IMR-90 (cell line): ENCODE data around the gene CXCL13. TPM values are rescaled to one million over a fixed set of nuclear protein-coding genes. Genes with fewer than 3 reads are reported as not detected.

ENCODE experiments used
- ATAC-seq: fragments of 200-7000 bp; cut with Tn5 transposase; 2 replicates; pipeline ENCODE4 v1.9.1; 2020; ENCODE audit warnings: low read depth, mild to moderate bottlenecking, moderate library complexity
- BruUV-seq: library from RNA; stranded (reverse); fragments of 400-500 nt; replicated peaks from 2 replicates; lab custom pipeline; 2021; lab: Mats Ljungman, UMichigan
- CTCF ChIA-PET: fragments of 300-600 bp; formaldehyde crosslinking; extraction: SDS; loops from one replicate; lab custom pipeline; 2021; ENCODE audit warnings: antibody characterized with exemption; lab: Yijun Ruan, JAX
- POLR2A ChIA-PET: fragments of 300-600 bp; sonication (Branson Sonifier 250); formaldehyde crosslinking; loops from one replicate; lab custom pipeline; 2022; ENCODE audit warnings: antibody characterized with exemption; ENCODE audit not compliant: unreplicated experiment; lab: Charles Lee
- DNase-seq: peaks from one replicate; pipeline ENCODE4 v3.0.0; 2013
- H2AFZ ChIP-seq: replicated peaks from 2 replicates; pipeline ENCODE3; 2013; ENCODE audit warnings: low read length, mild to moderate bottlenecking; ENCODE audit not compliant: poor library complexity
- H2AK5ac ChIP-seq: 2 replicates; pipeline ENCODE4 v1.6.1; 2013; ENCODE audit warnings: low read depth, low read length, inconsistent platforms
- H2AK9ac ChIP-seq: replicated peaks from 2 replicates; pipeline ENCODE3; 2013; ENCODE audit warnings: mild to moderate bottlenecking, low read depth, low read length, moderate library complexity; ENCODE audit not compliant: poor library complexity
- H2BK120ac ChIP-seq: 2 replicates; pipeline ENCODE4 v1.6.1; 2013; ENCODE audit warnings: low read depth, low read length, inconsistent platforms
- H2BK15ac ChIP-seq: 3 replicates; pipeline ENCODE4 v1.6.1; 2013; ENCODE audit warnings: low read depth, low read length, inconsistent platforms
- H2BK20ac ChIP-seq: 2 replicates; pipeline ENCODE4 v1.6.1; 2013; ENCODE audit warnings: low read depth, mild to moderate bottlenecking, inconsistent platforms, low read length, moderate library complexity
- H2BK5ac ChIP-seq: 2 replicates; pipeline ENCODE4 v1.6.1; 2013; ENCODE audit warnings: mild to moderate bottlenecking, low read depth, low read length, inconsistent platforms; ENCODE audit not compliant: poor library complexity, severe bottlenecking
- H3K14ac ChIP-seq: replicated peaks from 2 replicates; pipeline ENCODE4 v1.6.1; 2013; ENCODE audit warnings: low read depth, low read length, inconsistent platforms
- H3K18ac ChIP-seq: 2 replicates; pipeline ENCODE4 v1.6.1; 2013; ENCODE audit warnings: low read depth, low read length, control low read depth
- H3K23ac ChIP-seq: 2 replicates; pipeline ENCODE4 v1.6.1; 2013; ENCODE audit warnings: low read depth, low read length, inconsistent platforms
- H3K27ac ChIP-seq: 2 replicates; pipeline ENCODE4 v1.5.1; 2013; ENCODE audit warnings: mild to moderate bottlenecking, control low read depth, low read length; ENCODE audit not compliant: insufficient read depth
- H3K27me3 ChIP-seq: 2 replicates; pipeline ENCODE4 v1.6.1; 2013; ENCODE audit warnings: low read length; ENCODE audit not compliant: control insufficient read depth, insufficient read depth
- H3K36me3 ChIP-seq: 2 replicates; pipeline ENCODE4 v1.6.1; 2013; ENCODE audit warnings: low read length, mixed read lengths; ENCODE audit not compliant: control insufficient read depth, insufficient read depth
- H3K4ac ChIP-seq: 2 replicates; pipeline ENCODE4 v1.6.1; 2013; ENCODE audit warnings: low read depth, low read length, inconsistent platforms
- H3K4me1 ChIP-seq: 2 replicates; pipeline ENCODE4 v1.6.1; 2013; ENCODE audit warnings: low read length, mixed read lengths; ENCODE audit not compliant: control insufficient read depth, insufficient read depth
- H3K4me2 ChIP-seq: 2 replicates; pipeline ENCODE4 v1.6.1; 2013; ENCODE audit warnings: low read depth, mild to moderate bottlenecking, control low read depth, low read length, moderate library complexity
- H3K4me3 ChIP-seq: 2 replicates; pipeline ENCODE4 v1.5.1; 2013; ENCODE audit warnings: low read depth, mild to moderate bottlenecking, control low read depth, low read length, moderate library complexity; ENCODE audit not compliant: insufficient read depth
- H3K56ac ChIP-seq: 2 replicates; pipeline ENCODE4 v1.6.1; 2013; ENCODE audit warnings: low read length, inconsistent platforms; ENCODE audit not compliant: insufficient read depth; ENCODE audit errors: extremely low read depth
- H3K79me1 ChIP-seq, 2 experiments: 2 replicates each; pipeline ENCODE4 v1.6.1; 2013; ENCODE audit warnings: low read length in 2 of 2, inconsistent platforms in 1 of 2, low read depth in 1 of 2
- H3K9ac ChIP-seq: 2 replicates; pipeline ENCODE4 v1.6.1; 2013; ENCODE audit warnings: low read depth, low read length, control low read depth
- H3K9me1 ChIP-seq: 2 replicates; pipeline ENCODE4 v1.6.1; 2013; ENCODE audit warnings: low read length, inconsistent platforms; ENCODE audit not compliant: insufficient read depth
- H3K9me3 ChIP-seq: 2 replicates; pipeline ENCODE4 v1.6.1; 2013; ENCODE audit warnings: low read length; ENCODE audit not compliant: control insufficient read depth, insufficient read depth
- H4K20me1 ChIP-seq: 2 replicates; pipeline ENCODE4 v1.6.1; 2013; ENCODE audit warnings: low read length, inconsistent platforms; ENCODE audit not compliant: insufficient read depth
- H4K5ac ChIP-seq: 2 replicates; pipeline ENCODE4 v1.6.1; 2013; ENCODE audit warnings: mild to moderate bottlenecking, low read depth, low read length, control low read depth
- H4K8ac ChIP-seq, 2 experiments: 2 replicates each; pipeline ENCODE4 v1.6.1; 2013; ENCODE audit warnings: low read depth in 2 of 2, low read length in 2 of 2, control low read depth in 1 of 2, inconsistent platforms in 1 of 2
- H4K91ac ChIP-seq: 2 replicates; pipeline ENCODE4 v1.6.1; 2013; ENCODE audit warnings: low read depth, low read length, inconsistent platforms; ENCODE audit not compliant: insufficient read depth
- BHLHE40 ChIP-seq: fragments of 150-350 bp; IDR thresholded peaks from 2 replicates; pipeline ENCODE4 v1.6.1; 2016; ENCODE audit warnings: mild to moderate bottlenecking, low read depth, low read length
- CEBPB ChIP-seq: IDR thresholded peaks from 2 replicates; pipeline ENCODE4 v1.6.1; 2012; ENCODE audit warnings: low read depth, low read length, improper control_type of control experiment
- CHD1 ChIP-seq: IDR thresholded peaks from 2 replicates; pipeline ENCODE4 v1.6.1; 2012; ENCODE audit warnings: low read depth, low read length, improper control_type of control experiment
- CTCF ChIP-seq: conservative IDR thresholded peaks from 2 replicates; pipeline ENCODE4 v1.5.1; 2012; ENCODE audit warnings: mild to moderate bottlenecking, low read depth, low read length, improper control_type of control experiment
- ELK1 ChIP-seq: fragments of 150-350 bp; IDR thresholded peaks from 2 replicates; pipeline ENCODE4 v1.6.1; 2016; ENCODE audit warnings: low read depth, mild to moderate bottlenecking, low read length, moderate library complexity, borderline replicate concordance
- FOS ChIP-seq: fragments of 150-350 bp; IDR thresholded peaks from 2 replicates; pipeline ENCODE4 v1.6.1; 2016; ENCODE audit warnings: low read depth, low read length
- MAFK ChIP-seq: IDR thresholded peaks from 2 replicates; pipeline ENCODE4 v1.6.1; 2012; ENCODE audit warnings: low read depth, low read length, improper control_type of control experiment
- MAZ ChIP-seq: IDR thresholded peaks from 2 replicates; pipeline ENCODE4 v1.6.1; 2012; ENCODE audit warnings: low read depth, mild to moderate bottlenecking, low read length, improper control_type of control experiment, moderate library complexity, borderline replicate concordance
- MXI1 ChIP-seq: IDR thresholded peaks from 2 replicates; pipeline ENCODE4 v1.6.1; 2012; ENCODE audit warnings: low read depth, mild to moderate bottlenecking, low read length, moderate library complexity, borderline replicate concordance
- NFE2L2 ChIP-seq: fragments of 150-350 bp; IDR thresholded peaks from 2 replicates; pipeline ENCODE4 v1.6.1; 2016; ENCODE audit warnings: low read depth, mild to moderate bottlenecking, low read length
- POLR2A ChIP-seq: IDR thresholded peaks from 2 replicates; pipeline ENCODE4 v1.6.1; 2012; ENCODE audit warnings: mild to moderate bottlenecking, low read depth, low read length
- RAD21 ChIP-seq: IDR thresholded peaks from 2 replicates; pipeline ENCODE4 v1.6.1; 2012; ENCODE audit warnings: low read length, improper control_type of control experiment
- RCOR1 ChIP-seq: IDR thresholded peaks from 2 replicates; pipeline ENCODE4 v1.6.1; 2012; ENCODE audit warnings: mild to moderate bottlenecking, low read length, improper control_type of control experiment; ENCODE audit not compliant: insufficient replicate concordance
- RFX5 ChIP-seq: IDR thresholded peaks from 2 replicates; pipeline ENCODE4 v1.8.0; 2012; ENCODE audit warnings: low read depth, mild to moderate bottlenecking, low read length, moderate library complexity
- SMC3 ChIP-seq: fragments of 150-350 bp; IDR thresholded peaks from 2 replicates; pipeline ENCODE4 v1.6.1; 2016; ENCODE audit warnings: low read depth, mild to moderate bottlenecking, antibody characterized with exemption, low read length, moderate library complexity
- USF2 ChIP-seq: fragments of 150-350 bp; IDR thresholded peaks from 2 replicates; pipeline ENCODE4 v1.6.1; 2017; ENCODE audit warnings: mild to moderate bottlenecking, antibody characterized with exemption, low read length, low read depth
- WGBS, 2 experiments: methylation state at CpG; one replicate each; pipeline versions ENCODE4 v1.1.5 to v1.1.7; 2013; ENCODE audit warnings: missing lambda C conversion rate in 2 of 2; ENCODE audit not compliant: insufficient read length in 1 of 2; ENCODE audit errors: extremely low coverage in 2 of 2; 5-methylcytosine and 5-hydroxymethylcytosine counted together
- dilution Hi-C: fragments of 300-500 bp; cut with HindIII; formaldehyde crosslinking; loops from one replicate; pipeline ENCODE4 v1.14.3; 2018; ENCODE audit warnings: low sequenced_read_pairs; ENCODE audit not compliant: unreplicated experiment
- in situ Hi-C: fragments of 300-500 bp; cut with MboI; formaldehyde crosslinking; loops from 3 replicates; pipeline ENCODE4 v1.14.3; 2019; ENCODE audit warnings: low sequenced_read_pairs, inconsistent platforms, mixed read lengths
- intact Hi-C: fragments of 100-400 bp; cut with micrococcal nuclease; formaldehyde crosslinking; loops from 2 replicates; pipeline ENCODE4 v1.10.0; 2022
- polyA plus RNA-seq, 3 experiments: library from polyadenylated mRNA; depleted of rRNA; stranded (reverse); fragments of >200 nt; gene quantifications; 2 replicates each; pipeline ENCODE4 v1.2.3, GENCODE V29; 2012; ENCODE audit warnings: low replicate concordance in 1 of 3
- total RNA-seq: library from RNA; depleted of rRNA; stranded (reverse); fragments of >200 nt; gene quantifications from 2 replicates; pipeline ENCODE4 v1.2.3, GENCODE V29; 2012

CXCL13 gene
- total and polyA plus RNA-seq, 2 of the 4 experiments (the other 2 are of a cell fraction) = not detected

GRCh38 chr4:77578145-77578544 is 27.5 kb upstream of the CXCL13 start:
- ATAC-seq (no peak), DNase-seq (no peak)
- no peak overlapping the region for H3K4me2 ChIP-seq
- H3K9ac ChIP-seq = no peak overlapping the region
- H2BK20ac ChIP-seq = no peak overlapping the region
- no peaks in the 10 kb centered on the region for H3K36me3 ChIP-seq
- no peak overlapping the region for H3K27ac ChIP-seq
- no TSS peak for BruUV-seq
- H3K4me1 ChIP-seq = peaks cover 7% of the 10 kb centered on the region
- no peak overlapping the region for H3K4ac ChIP-seq
- H3K27me3 ChIP-seq = no peaks in the 10 kb centered on the region; the same call in 1 of the 2 replicates
- no peak overlapping the region for H2BK5ac ChIP-seq
- H4K8ac ChIP-seq = no peak overlapping the region
- dilution Hi-C loops (no loop called here), intact Hi-C loops (no loop called here), in situ Hi-C loops (no loop called here)
- no peak overlapping the region for H3K23ac ChIP-seq
- no peak overlapping the region for H3K14ac ChIP-seq
- no peak overlapping the region for H2BK120ac ChIP-seq
- 40% methylated on average over 1 of the region's 2 CpGs; no CpG with 5 or more reads in 1 of the 2 experiments for WGBS, 2 experiments
- H3K9me1 ChIP-seq = peaks cover 6% of the 10 kb centered on the region; the same call in 1 of the 2 replicates
- H4K91ac ChIP-seq = no peak overlapping the region
- no peak overlapping the region for H3K4me3 ChIP-seq
- H3K79me1 ChIP-seq = no peaks in the 10 kb centered on the region
- no peaks in the 10 kb centered on the region for H3K9me3 ChIP-seq
- no peak overlapping the region for H2BK15ac ChIP-seq
- ChIA-PET CTCF (no interaction called here), POLR2A (no interaction called here)
- no peaks in the 10 kb centered on the region for H4K20me1 ChIP-seq
- no peak overlapping the region for H2AK9ac ChIP-seq
- H4K5ac ChIP-seq = no peak overlapping the region
- TF ChIP-seq NFE2L2 (no peak), MAZ (no peak), RCOR1 (no peak), MXI1 (no peak), SMC3 (no peak), RFX5 (no peak), USF2 (no peak), CEBPB (no peak), FOS (no peak), CTCF (no peak), POLR2A (no peak), CHD1 (no peak), BHLHE40 (no peak), ELK1 (no peak), MAFK (no peak), RAD21 (no peak)
- H3K18ac ChIP-seq = no peak overlapping the region
- no peak overlapping the region for H2AFZ ChIP-seq
- H3K56ac ChIP-seq = no peak overlapping the region
- H2AK5ac ChIP-seq = no peak overlapping the region
